NCI-H2081 (cell line): ENCODE measurements around the gene TEX19.
A peak's percentile ranks its signal among the peaks of the same experiment; 100 is the strongest.
"Not testable (repeated sequence)": the region's sequence is repeated elsewhere in the genome, so short reads cannot be mapped to it uniquely, and the experiment has no call there.

Source experiments
- DNase-seq, 2 experiments: peaks; one replicate each; lab custom pipeline; 2025; lab: John Stamatoyannopoulos, UW

TEX19 gene

GRCh38 chr17:82356845-82357355 is 2.1 kb upstream of the TEX19 start:
- peak in 1 of 2 experiments; percentile 33 for DNase-seq

- DNase-seq: no peak
These were observed 1.7 kb upstream of the TEX19 start for GRCh38 chr17:82357394-82357793.

- not testable (repeated sequence) for DNase-seq
These were observed 516 bp downstream of the TEX19 start for GRCh38 chr17:82359451-82360074.

GRCh38 chr17:82361885-82362633 is 3.0 kb downstream of the TEX19 start:
- no peak for DNase-seq

GRCh38 chr17:82365606-82366295 is 6.7 kb downstream of the TEX19 start:
- DNase-seq: no peak

GRCh38 chr17:82366749-82367148 is 7.7 kb downstream of the TEX19 start:
- peak; percentile 48 to 77 for DNase-seq

- peak; percentile 49 to 61 for DNase-seq
These were observed 8.9 kb downstream of the TEX19 start for GRCh38 chr17:82367724-82368524.

GRCh38 chr17:82369211-82369610 is 10.2 kb downstream of the TEX19 start:
- DNase-seq: no peak

GRCh38 chr17:82370471-82371332 is 11.7 kb downstream of the TEX19 start:
- DNase-seq: no peak

- no peak for DNase-seq
These were observed 12.5 kb downstream of the TEX19 start, which contains the start of gene UTS2R for GRCh38 chr17:82371333-82372248. Gene UTS2R (plus strand): TSS chr17:82371765. CDS start chr17:82374325, 2,560 bp downstream.

GRCh38 chr17:82372249-82373071 is 13.4 kb downstream of the TEX19 start:
- DNase-seq: no peak

- not testable (repeated sequence) for DNase-seq
These were observed 14.0 kb downstream of the TEX19 start for GRCh38 chr17:82373072-82373452.

GRCh38 chr17:82373731-82374625 is 14.9 kb downstream of the TEX19 start:
- DNase-seq: no peak

GRCh38 chr17:82374626-82375331 is 15.7 kb downstream of the TEX19 start:
- no peak for DNase-seq

- no peak for DNase-seq
These were observed 16.5 kb downstream of the TEX19 start for GRCh38 chr17:82375359-82376041.

- DNase-seq: no peak
These were observed 17.1 kb downstream of the TEX19 start for GRCh38 chr17:82376042-82376730.
